Activated naive CD4-positive, alpha-beta T cell treated with anti-CD3 and anti-CD28 coated beads, Interleukin-2, amount 10 ng/mL, durations not matched to agents 7 days and 5 days (primary cell): ENCODE results near the gene LYPD1.

Experiments used
- CTCF ChIA-PET: fragments of 350-600 bp; sonication (Branson Sonifier 250); formaldehyde crosslinking; loops from one replicate; lab custom pipeline; 2021; ENCODE audit warnings: antibody characterized with exemption; lab: Charles Lee
- DNase-seq: peaks from one replicate; pipeline ENCODE4 v3.0.0-alpha.2; 2020
- H3K27ac Mint-ChIP-seq: one replicate; pipeline ENCODE4 v1.8.0; 2021; ENCODE audit warnings: mild to moderate bottlenecking, moderate library complexity, mixed read lengths
- H3K27me3 Mint-ChIP-seq: one replicate; pipeline ENCODE4 v1.8.0; 2021; ENCODE audit warnings: mild to moderate bottlenecking, mixed read lengths
- H3K36me3 Mint-ChIP-seq: one replicate; pipeline ENCODE4 v1.8.0; 2021; ENCODE audit warnings: mixed read lengths
- H3K4me1 Mint-ChIP-seq: one replicate; pipeline ENCODE4 v1.8.0; 2021; ENCODE audit warnings: mixed read lengths
- H3K4me3 Mint-ChIP-seq: one replicate; pipeline ENCODE4 v1.8.0; 2021; ENCODE audit warnings: mild to moderate bottlenecking, moderate library complexity, mixed read lengths
- H3K9me3 Mint-ChIP-seq: one replicate; pipeline ENCODE4 v1.8.0; 2021; ENCODE audit warnings: mixed read lengths

Gene LYPD1

GRCh38 chr2:132654968-132655367 lies 15.0 kb downstream of the LYPD1 start:
- H3K27ac Mint-ChIP-seq: peak overlapping the region; percentile 54
- no peaks in the 10 kb centered on the region for H3K4me1 Mint-ChIP-seq
- H3K4me3 Mint-ChIP-seq: no peak overlapping the region
- CTCF ChIA-PET: no interaction called here
- peaks cover 2% of the 10 kb centered on the region for H3K9me3 Mint-ChIP-seq
- no peak for DNase-seq
- H3K27me3 Mint-ChIP-seq: no peaks in the 10 kb centered on the region
- H3K36me3 Mint-ChIP-seq: no peaks in the 10 kb centered on the region

GRCh38 chr2:132654335-132654734 lies 15.7 kb downstream of the LYPD1 start:
- Mint-ChIP-seq H3K27me3 (no peaks in the 10 kb centered on the region), H3K4me1 (no peaks in the 10 kb centered on the region), H3K9me3 (peaks cover 2% of the 10 kb centered on the region), H3K4me3 (no peak overlapping the region), H3K36me3 (no peaks in the 10 kb centered on the region), H3K27ac (no peak overlapping the region)
- DNase-seq: no peak
- CTCF ChIA-PET: no interaction called here

- Mint-ChIP-seq H3K36me3 (no peaks in the 10 kb centered on the region), H3K4me1 (no peaks in the 10 kb centered on the region), H3K27me3 (no peaks in the 10 kb centered on the region), H3K4me3 (no peak overlapping the region), H3K27ac (no peak overlapping the region), H3K9me3 (peaks cover 2% of the 10 kb centered on the region)
- CTCF ChIA-PET: no interaction called here
- no peak for DNase-seq
Observed at GRCh38 chr2:132652474-132652873, 17.5 kb downstream of the LYPD1 start.

GRCh38 chr2:132651115-132652045 lies 18.6 kb downstream of the LYPD1 start:
- no peak overlapping the region for H3K4me3 Mint-ChIP-seq
- H3K27ac Mint-ChIP-seq: no peak overlapping the region
- no peaks in the 10 kb centered on the region for H3K4me1 Mint-ChIP-seq
- H3K27me3 Mint-ChIP-seq: no peaks in the 10 kb centered on the region
- peaks cover 2% of the 10 kb centered on the region for H3K9me3 Mint-ChIP-seq
- no peaks in the 10 kb centered on the region for H3K36me3 Mint-ChIP-seq
- no peak for DNase-seq
- CTCF ChIA-PET: no interaction called here

- Mint-ChIP-seq H3K27ac (no peak overlapping the region), H3K4me1 (no peaks in the 10 kb centered on the region), H3K4me3 (no peak overlapping the region), H3K36me3 (no peaks in the 10 kb centered on the region), H3K9me3 (no peaks in the 10 kb centered on the region), H3K27me3 (no peaks in the 10 kb centered on the region)
- no peak for DNase-seq
- CTCF ChIA-PET: interaction anchor here (0.6 kb wide), 1 partner anchor 351 kb away, joined by 3 read pairs; no protein-coding TSS in a partner anchor
Observed at GRCh38 chr2:132646540-132647108, 23.4 kb downstream of the LYPD1 start.

- Mint-ChIP-seq H3K4me1 (no peaks in the 10 kb centered on the region), H3K36me3 (no peaks in the 10 kb centered on the region), H3K27me3 (no peaks in the 10 kb centered on the region), H3K4me3 (no peak overlapping the region), H3K9me3 (no peaks in the 10 kb centered on the region), H3K27ac (no peak overlapping the region)
- CTCF ChIA-PET: interaction anchor here (0.6 kb wide), 1 partner anchor 352 kb away, joined by 3 read pairs; no protein-coding TSS in a partner anchor
- no peak for DNase-seq
Observed at GRCh38 chr2:132645722-132646539, 24.1 kb downstream of the LYPD1 start.

GRCh38 chr2:132645176-132645575 lies 24.8 kb downstream of the LYPD1 start:
- no peaks in the 10 kb centered on the region for H3K4me1 Mint-ChIP-seq
- no peaks in the 10 kb centered on the region for H3K27me3 Mint-ChIP-seq
- no peak for DNase-seq
- no peak overlapping the region for H3K4me3 Mint-ChIP-seq
- H3K9me3 Mint-ChIP-seq: no peaks in the 10 kb centered on the region
- no peak overlapping the region for H3K27ac Mint-ChIP-seq
- no peaks in the 10 kb centered on the region for H3K36me3 Mint-ChIP-seq
- CTCF ChIA-PET: no interaction called here

GRCh38 chr2:132642415-132642814 lies 27.6 kb downstream of the LYPD1 start:
- H3K9me3 Mint-ChIP-seq: no peaks in the 10 kb centered on the region
- CTCF ChIA-PET: no interaction called here
- no peak overlapping the region for H3K27ac Mint-ChIP-seq

GRCh38 chr2:132641819-132642218 lies 28.2 kb downstream of the LYPD1 start:
- no peak for DNase-seq
- Mint-ChIP-seq H3K4me1 (no peaks in the 10 kb centered on the region), H3K9me3 (no peaks in the 10 kb centered on the region), H3K27me3 (no peaks in the 10 kb centered on the region), H3K4me3 (no peak overlapping the region), H3K27ac (no peak overlapping the region), H3K36me3 (no peaks in the 10 kb centered on the region)
- CTCF ChIA-PET: no interaction called here

More at GRCh38 chr2:132642415-132642814, 27.6 kb downstream of the LYPD1 start:
- Mint-ChIP-seq H3K27me3 (no peaks in the 10 kb centered on the region), H3K36me3 (no peaks in the 10 kb centered on the region), H3K4me3 (no peak overlapping the region), H3K4me1 (no peaks in the 10 kb centered on the region)
- no peak for DNase-seq

- H3K4me3 Mint-ChIP-seq: no peak overlapping the region
- H3K9me3 Mint-ChIP-seq: peaks cover 2% of the 10 kb centered on the region
- CTCF ChIA-PET: no interaction called here
Observed at GRCh38 chr2:132640116-132640515, 29.9 kb downstream of the LYPD1 start.

GRCh38 chr2:132638313-132639040 lies 31.5 kb downstream of the LYPD1 start:
- no peak overlapping the region for H3K27ac Mint-ChIP-seq
- CTCF ChIA-PET: no interaction called here
- H3K4me1 Mint-ChIP-seq: no peaks in the 10 kb centered on the region
- no peak overlapping the region for H3K4me3 Mint-ChIP-seq
- peaks cover 7% of the 10 kb centered on the region for H3K9me3 Mint-ChIP-seq
- H3K36me3 Mint-ChIP-seq: no peaks in the 10 kb centered on the region
- no peak for DNase-seq
- no peaks in the 10 kb centered on the region for H3K27me3 Mint-ChIP-seq

More at GRCh38 chr2:132640116-132640515, 29.9 kb downstream of the LYPD1 start:
- H3K4me1 Mint-ChIP-seq: no peaks in the 10 kb centered on the region
- H3K27me3 Mint-ChIP-seq: no peaks in the 10 kb centered on the region
- no peak overlapping the region for H3K27ac Mint-ChIP-seq
- H3K36me3 Mint-ChIP-seq: no peaks in the 10 kb centered on the region
- DNase-seq: no peak

GRCh38 chr2:132636346-132636745 lies 33.7 kb downstream of the LYPD1 start:
- no peaks in the 10 kb centered on the region for H3K36me3 Mint-ChIP-seq
- CTCF ChIA-PET: no interaction called here
- H3K4me3 Mint-ChIP-seq: no peak overlapping the region
- H3K27ac Mint-ChIP-seq: no peak overlapping the region
- DNase-seq: no peak
- no peaks in the 10 kb centered on the region for H3K4me1 Mint-ChIP-seq
- no peaks in the 10 kb centered on the region for H3K27me3 Mint-ChIP-seq
- H3K9me3 Mint-ChIP-seq: peaks cover 7% of the 10 kb centered on the region

GRCh38 chr2:132633635-132634034 lies 36.4 kb downstream of the LYPD1 start:
- Mint-ChIP-seq H3K4me1 (no peaks in the 10 kb centered on the region), H3K27me3 (no peaks in the 10 kb centered on the region), H3K4me3 (no peak overlapping the region)

More at GRCh38 chr2:132633635-132634034, 36.4 kb downstream of the LYPD1 start:
- CTCF ChIA-PET: no interaction called here
- Mint-ChIP-seq H3K27ac (no peak overlapping the region), H3K36me3 (no peaks in the 10 kb centered on the region), H3K9me3 (peaks cover 9% of the 10 kb centered on the region)
- DNase-seq: no peak
